Stimulated activated naive B cell treated with anti-CD40 and anti-IgM and Interleukin-4, amounts not matched to agents 10 μg/mL and 1 μg/mL and 100 μg/mL, for 72 hours (primary cell): ENCODE measurements around the gene SPPL2B.
A peak's percentile ranks its signal among the peaks of the same experiment; 100 is the strongest.

ENCODE experiments used
- ATAC-seq, 2 donors: fragments of 150-1000 bp; cut with Tn5 transposase; replicated peaks; 2 replicates each; pipeline ENCODE4 v1.10.0; 2021; ENCODE audit warnings: moderate library complexity in 1 of 2
- DNase-seq: peaks from one replicate; pipeline ENCODE4 v3.0.0; 2021
- H3K27ac Mint-ChIP-seq: one replicate; pipeline ENCODE4 v1.8.0; 2022; ENCODE audit warnings: mild to moderate bottlenecking, mixed read lengths
- H3K27me3 Mint-ChIP-seq, 2 donors: one replicate each; pipeline ENCODE4 v1.8.0; 2022; ENCODE audit warnings: mixed read lengths in 2 of 2
- H3K36me3 Mint-ChIP-seq, 2 donors: one replicate each; pipeline ENCODE4 v1.8.0; 2022; ENCODE audit warnings: mixed read lengths in 2 of 2, mild to moderate bottlenecking in 1 of 2
- H3K4me1 Mint-ChIP-seq, 2 donors: one replicate each; pipeline ENCODE4 v1.8.0; 2022; ENCODE audit warnings: mixed read lengths in 2 of 2, mild to moderate bottlenecking in 1 of 2
- H3K4me3 Mint-ChIP-seq, 2 donors: one replicate each; pipeline ENCODE4 v1.8.0; 2022; ENCODE audit warnings: mild to moderate bottlenecking in 2 of 2, mixed read lengths in 2 of 2, moderate library complexity in 1 of 2
- H3K9me3 Mint-ChIP-seq, 2 donors: one replicate each; pipeline ENCODE4 v1.8.0; 2022; ENCODE audit warnings: mixed read lengths in 2 of 2, mild to moderate bottlenecking in 1 of 2

Gene SPPL2B

DNA sequence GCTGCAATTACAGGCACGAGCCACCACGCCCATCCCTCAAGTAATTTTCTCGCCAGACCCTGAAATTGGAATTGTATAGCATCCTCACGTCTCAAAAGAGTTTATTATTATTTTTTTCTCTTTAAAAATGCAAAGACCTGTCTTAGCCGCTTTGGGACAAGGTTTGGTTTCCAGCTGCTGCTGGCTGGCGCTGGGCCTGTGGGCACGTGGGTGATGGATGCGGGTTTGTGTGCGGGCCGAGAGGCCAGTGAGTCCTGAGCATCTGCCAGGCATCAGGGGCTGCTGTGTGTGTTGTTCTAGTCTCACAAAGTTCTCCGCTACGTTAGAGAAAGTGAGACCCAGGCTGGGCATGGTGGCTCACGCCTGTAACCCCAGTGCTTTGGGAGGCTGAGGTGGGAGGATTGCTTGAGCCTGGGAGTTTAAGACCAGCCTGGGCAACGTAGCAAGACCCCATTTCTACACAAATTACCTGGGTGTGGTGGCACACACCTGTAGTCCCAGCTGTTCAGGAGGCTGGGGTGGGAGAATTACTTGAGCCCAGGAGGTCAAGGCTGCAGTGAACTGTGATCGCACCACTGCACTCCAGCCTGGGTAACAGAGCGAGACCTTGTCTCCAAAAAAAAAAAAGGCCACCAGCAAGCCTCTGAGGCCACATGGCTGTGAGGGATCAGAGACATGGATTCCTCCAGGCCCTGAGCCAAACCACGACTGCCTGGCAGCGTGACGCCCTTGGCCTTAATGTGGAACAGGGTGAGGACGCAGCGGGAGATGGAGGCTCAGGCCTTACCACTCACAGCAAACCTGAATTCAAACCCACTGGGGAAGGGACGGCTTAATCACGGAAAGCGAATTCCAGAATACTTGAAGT, 26.9 kb downstream of the SPPL2B start:
- DNase-seq (no peak), ATAC-seq (no peak)
- Mint-ChIP-seq H3K4me1 (peaks cover 2 to 3% of the 10 kb centered on the region in 2 donors), H3K4me3 (no peak overlapping the region), H3K9me3 (peaks cover 0 to 3% of the 10 kb centered on the region in 2 donors), H3K27ac (no peak overlapping the region), H3K36me3 (peaks cover 10 to 18% of the 10 kb centered on the region in 2 donors), H3K27me3 (peaks cover 2% of the 10 kb centered on the region in 2 donors)

DNA sequence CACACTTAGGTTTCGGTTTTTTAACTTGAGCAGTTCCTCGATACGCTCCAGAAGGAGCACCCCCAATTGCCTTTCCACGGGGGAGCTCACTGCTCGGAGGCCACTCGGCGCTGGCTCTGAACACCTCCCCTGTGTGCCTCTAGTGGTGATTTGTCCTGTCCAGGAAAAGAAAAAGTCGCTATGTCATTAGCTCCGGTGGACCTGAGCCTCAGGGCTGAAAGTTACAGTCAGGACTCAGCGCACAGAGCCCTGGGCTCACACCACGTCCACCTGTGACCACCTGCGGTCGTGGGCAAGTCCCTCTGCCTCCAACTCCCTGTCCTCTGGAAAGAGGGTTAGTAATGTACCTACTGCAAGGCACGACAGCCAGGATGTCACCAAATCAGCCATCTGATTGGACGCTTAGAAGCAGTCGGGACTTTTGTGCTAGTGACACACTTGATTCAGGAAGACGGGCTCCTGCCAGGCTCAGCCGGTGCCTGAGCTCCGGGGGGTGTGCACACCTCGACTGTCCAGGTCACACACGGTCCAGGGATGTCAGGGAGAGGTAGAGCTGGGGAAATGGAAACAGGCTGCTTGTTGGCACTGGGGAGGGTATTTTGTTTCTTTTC, 27.7 kb downstream of the SPPL2B start:
- Mint-ChIP-seq H3K36me3 (peaks cover 10 to 18% of the 10 kb centered on the region in 2 donors), H3K9me3 (peaks cover 0 to 3% of the 10 kb centered on the region in 2 donors), H3K4me3 (no peak overlapping the region), H3K4me1 (peaks cover 6% of the 10 kb centered on the region in 2 donors), H3K27me3 (peaks cover 6 to 7% of the 10 kb centered on the region in 2 donors), H3K27ac (no peak overlapping the region)
- DNase-seq: no peak
- no peak for ATAC-seq

DNA sequence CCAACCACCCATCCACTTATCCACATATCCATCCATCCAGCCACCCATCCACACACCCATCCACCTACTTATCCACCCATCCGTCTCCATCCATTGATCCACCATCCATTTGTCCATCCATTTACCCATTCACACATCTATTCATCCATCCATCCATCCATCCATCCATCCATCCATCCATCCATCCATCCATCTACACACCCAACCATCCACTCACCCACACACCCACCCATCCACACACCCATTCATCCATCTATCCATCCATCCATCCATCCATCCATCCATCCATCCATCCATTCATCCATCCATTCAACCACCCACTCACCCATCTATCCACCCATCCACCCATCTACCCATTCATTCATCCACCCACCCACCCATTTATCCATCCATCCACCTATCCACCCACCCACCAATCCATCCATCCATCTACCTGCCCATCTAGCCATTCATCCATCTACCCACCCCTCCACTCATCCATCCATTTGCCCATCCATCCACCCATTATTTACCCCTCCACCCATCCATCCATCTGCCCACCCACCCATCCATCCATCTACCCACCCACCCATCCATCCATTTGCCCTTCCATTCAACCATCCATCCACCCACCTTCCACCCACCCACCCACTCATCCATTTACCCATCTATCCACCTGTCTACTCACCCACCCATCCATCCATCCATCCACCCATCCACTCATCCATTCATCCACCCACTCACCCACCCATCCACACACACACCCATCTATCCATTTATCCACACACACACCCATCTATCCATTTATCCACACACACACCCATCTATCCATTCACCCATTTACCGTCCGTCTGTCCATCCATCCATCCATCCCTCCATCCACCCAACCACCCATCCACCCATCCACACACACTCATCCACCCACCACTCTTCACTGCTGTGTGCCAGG, 29.1 kb downstream of the SPPL2B start:
- peaks cover 7 to 15% of the 10 kb centered on the region in 2 donors for H3K36me3 Mint-ChIP-seq

DNA sequence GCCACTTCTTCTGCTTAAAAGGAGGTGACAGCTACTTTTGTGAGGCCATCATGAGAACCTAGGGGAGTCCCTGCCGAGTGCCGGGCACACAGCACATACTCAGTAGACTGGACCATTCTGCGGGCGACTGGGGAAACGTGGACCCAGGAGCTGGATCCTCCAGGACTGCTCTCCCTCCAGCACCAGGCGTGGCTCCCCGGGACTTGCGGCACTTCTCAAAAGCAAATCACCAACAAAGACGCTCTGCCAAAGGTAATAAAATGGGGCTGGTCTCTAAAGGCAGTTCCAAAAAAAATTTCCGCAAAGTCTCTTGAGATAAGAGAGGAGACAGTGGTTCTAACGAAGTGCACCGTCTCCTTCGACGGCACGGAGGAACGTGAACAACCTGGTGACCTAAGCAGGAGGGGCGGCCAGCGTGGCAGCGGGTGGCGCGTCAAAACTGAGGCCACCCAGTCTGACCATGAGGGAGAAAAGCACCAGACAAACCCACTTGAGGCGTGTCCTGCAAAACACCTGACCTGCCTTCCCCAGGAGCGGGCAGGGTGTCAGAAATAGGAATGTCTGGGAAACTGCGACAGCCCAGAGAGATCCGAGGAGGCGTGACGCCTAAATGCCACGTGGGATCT, 30.2 kb downstream of the SPPL2B start:
- H3K27me3 Mint-ChIP-seq: peaks cover 6 to 7% of the 10 kb centered on the region in 2 donors
- peaks cover 0 to 3% of the 10 kb centered on the region in 2 donors for H3K9me3 Mint-ChIP-seq
- H3K36me3 Mint-ChIP-seq: peaks cover 2 to 15% of the 10 kb centered on the region in 2 donors
- peaks cover 6% of the 10 kb centered on the region in 2 donors for H3K4me1 Mint-ChIP-seq
- no peak for DNase-seq
- ATAC-seq: no peak
- no peak overlapping the region for H3K4me3 Mint-ChIP-seq
- H3K27ac Mint-ChIP-seq: peak overlapping the region; percentile 56

More for the DNA sequence above, 29.1 kb downstream of the SPPL2B start:
- DNase-seq: no peak
- ATAC-seq: no peak
- Mint-ChIP-seq H3K27me3 (peaks cover 6 to 7% of the 10 kb centered on the region in 2 donors), H3K4me3 (no peak overlapping the region), H3K27ac (no peak overlapping the region), H3K4me1 (peaks cover 6% of the 10 kb centered on the region in 2 donors), H3K9me3 (peaks cover 0 to 3% of the 10 kb centered on the region in 2 donors)

DNA sequence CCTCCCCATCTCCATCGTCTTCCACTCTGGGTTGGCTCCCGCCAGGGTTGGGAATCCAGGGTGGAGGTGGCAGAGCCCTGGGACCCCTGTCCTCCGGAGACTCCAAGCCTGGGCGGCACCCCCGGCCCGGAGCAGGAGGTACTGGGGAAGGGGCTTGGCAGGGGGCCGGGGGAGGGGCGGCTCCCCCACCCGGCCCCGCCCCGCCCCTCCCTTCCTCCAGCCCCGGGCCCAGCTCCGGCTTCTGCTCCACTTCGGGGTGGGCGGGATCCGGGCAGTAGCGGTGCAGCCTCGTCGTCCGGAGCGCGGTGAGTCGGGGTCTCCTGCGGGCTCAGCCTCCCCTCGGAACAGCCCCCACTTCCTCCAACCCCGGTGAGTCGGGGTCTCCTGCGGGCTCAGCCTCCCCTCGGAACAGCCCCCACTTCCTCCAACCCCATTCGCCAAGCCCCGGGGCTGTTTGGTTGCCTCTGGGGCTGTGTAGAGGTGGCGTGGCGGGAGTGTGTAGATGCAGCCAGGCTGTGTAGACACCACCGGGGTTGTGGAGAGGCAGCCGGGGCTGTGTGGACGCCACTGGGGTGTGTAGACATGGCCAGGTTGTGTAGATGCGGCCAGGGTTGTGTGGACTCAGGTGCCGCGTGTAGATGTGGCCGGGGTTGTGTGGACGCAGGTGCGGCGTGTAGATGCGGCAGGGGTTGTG, 31.7 kb downstream of the SPPL2B start, which contains the start of gene TMPRSS9:
Gene TMPRSS9 (plus strand): TSS at position 274 of the 694 bp plus-strand sequence. CDS start 29,521 bp downstream, outside the sequence.
- H3K27ac Mint-ChIP-seq: peak within 1 kb of the TSS; percentile 52
- H3K36me3 Mint-ChIP-seq: peaks cover 2 to 11% of the 10 kb centered on the region in 2 donors
- peaks cover 0 to 3% of the 10 kb centered on the region in 2 donors for H3K9me3 Mint-ChIP-seq
- H3K4me1 Mint-ChIP-seq: peaks cover 6 to 8% of the 10 kb centered on the region in 2 donors
- no peak within 1 kb of the TSS for H3K4me3 Mint-ChIP-seq
- peak; percentile 48 to 51 for ATAC-seq
- H3K27me3 Mint-ChIP-seq: peaks cover 7 to 9% of the 10 kb centered on the region in 2 donors
- DNase-seq: no peak

DNA sequence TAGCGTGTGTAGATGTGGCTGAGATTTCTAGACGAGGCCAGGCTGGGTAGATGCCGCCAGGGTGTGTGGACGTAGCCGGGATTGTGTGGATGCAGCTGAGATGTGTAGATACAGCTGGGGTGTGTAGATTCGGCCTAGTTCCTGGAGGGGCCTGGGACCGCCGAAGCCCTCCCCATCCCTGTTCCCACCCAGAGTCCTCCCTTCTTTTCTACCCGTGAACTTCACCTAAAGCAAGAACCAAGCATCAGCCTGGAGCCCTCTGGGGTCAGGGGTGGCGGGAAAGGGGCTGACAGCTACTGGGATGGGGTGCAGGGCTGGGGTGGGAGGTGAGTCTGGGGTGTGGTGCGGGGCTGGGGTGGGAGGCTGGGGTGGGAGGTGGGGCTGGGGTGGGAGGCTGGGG, 32.3 kb downstream of the SPPL2B start:
- ATAC-seq (no peak), DNase-seq (no peak)
- no peak overlapping the region for H3K4me3 Mint-ChIP-seq
- peaks cover 2 to 11% of the 10 kb centered on the region in 2 donors for H3K36me3 Mint-ChIP-seq
- H3K27ac Mint-ChIP-seq: no peak overlapping the region
- H3K9me3 Mint-ChIP-seq: peaks cover 0 to 3% of the 10 kb centered on the region in 2 donors
- peaks cover 6 to 10% of the 10 kb centered on the region in 2 donors for H3K4me1 Mint-ChIP-seq
- peaks cover 7 to 13% of the 10 kb centered on the region in 2 donors for H3K27me3 Mint-ChIP-seq

DNA sequence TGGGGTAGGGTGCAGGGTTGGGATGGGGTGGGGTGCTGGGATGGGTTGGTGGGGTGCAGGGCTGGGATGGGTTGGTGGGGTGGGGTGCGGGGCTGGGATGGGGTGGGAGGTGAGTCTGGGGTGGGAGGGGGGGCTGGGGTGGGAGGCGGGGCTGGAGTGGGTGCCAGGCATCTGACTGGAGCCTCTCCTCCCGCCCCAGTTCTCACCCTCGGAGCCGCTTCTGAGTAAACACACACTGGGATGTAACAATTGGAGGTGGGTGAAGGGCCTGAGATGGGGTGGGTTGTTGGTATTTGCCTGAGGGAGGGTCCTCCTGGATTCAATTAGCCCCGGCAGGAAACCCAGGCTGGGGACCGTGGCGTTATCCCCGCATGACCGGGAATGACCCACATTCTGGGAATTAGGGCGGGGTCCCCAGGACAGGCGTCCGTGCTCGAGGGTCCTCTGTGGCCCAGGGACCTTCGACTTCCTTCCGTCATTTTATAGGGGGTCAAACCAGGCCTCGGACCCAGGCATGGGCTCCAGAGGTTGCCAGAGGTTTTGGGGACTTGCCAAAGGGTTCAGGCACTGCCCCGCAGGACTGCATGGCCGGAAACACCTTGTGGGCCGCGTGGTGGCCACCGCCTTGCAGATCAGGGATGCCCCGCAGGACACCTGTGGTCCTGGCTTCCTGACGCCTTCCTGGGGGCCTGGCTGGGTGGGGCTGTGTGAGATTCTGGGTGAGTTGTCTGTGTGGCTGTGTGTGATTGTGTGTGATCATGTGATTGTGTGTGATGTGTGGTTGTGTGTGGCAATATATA, 33.0 kb downstream of the SPPL2B start:
- H3K4me3 Mint-ChIP-seq: no peak overlapping the region
- peaks cover 6 to 10% of the 10 kb centered on the region in 2 donors for H3K4me1 Mint-ChIP-seq
- ATAC-seq (no peak), DNase-seq (no peak)
- H3K27ac Mint-ChIP-seq: no peak overlapping the region
- H3K36me3 Mint-ChIP-seq: peaks cover under 1 to 8% of the 10 kb centered on the region in 2 donors
- H3K27me3 Mint-ChIP-seq: peaks cover 7 to 13% of the 10 kb centered on the region in 2 donors
- peaks cover 0 to 3% of the 10 kb centered on the region in 2 donors for H3K9me3 Mint-ChIP-seq

DNA sequence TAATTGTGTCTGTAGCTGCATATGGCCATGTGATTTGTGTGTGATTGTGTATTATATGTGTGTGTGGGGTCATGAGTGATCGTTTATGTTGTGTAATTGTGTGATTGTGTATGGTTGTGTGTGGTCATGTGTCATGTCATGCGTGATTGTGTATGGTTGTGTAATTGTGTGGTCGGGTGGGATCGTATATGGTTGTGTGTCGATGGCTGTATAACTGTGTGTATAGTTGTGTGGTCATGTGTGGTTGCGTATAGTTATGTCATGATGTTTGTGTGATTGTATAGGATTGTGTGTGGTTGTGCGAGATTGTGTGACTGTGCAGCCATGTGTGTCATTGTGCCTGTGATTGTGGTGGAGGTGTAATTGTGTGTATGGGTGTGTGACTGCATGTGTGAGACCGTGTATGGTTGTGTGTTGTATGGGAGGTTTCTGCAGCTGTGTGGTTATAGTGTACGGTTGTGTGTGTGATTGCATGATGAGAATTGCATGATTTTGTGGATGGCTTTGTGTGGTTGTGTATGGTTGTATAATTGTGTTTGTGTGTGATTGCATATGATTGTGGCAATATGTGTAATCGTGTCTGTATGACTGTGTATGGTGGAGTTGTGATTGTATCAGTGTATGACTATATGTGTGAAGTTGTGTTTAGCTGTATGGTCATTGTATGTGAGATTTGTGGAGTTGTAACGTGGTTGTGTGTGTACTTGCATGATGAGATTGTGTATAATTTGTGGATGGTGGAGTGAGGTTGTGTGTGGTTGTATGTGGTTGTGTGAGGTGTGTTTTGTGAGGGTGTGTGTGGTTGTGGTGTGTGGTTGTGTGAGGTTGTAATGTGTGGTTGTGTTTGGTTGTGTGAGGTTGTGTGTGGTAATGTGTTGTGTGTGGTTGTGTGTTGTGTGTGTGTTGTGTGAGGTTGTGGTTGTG, 33.8 kb downstream of the SPPL2B start:
- H3K36me3 Mint-ChIP-seq: peaks cover 0 to 1% of the 10 kb centered on the region in 2 donors
- H3K27me3 Mint-ChIP-seq: peaks cover 7 to 13% of the 10 kb centered on the region in 2 donors
- no peak overlapping the region for H3K4me3 Mint-ChIP-seq
- H3K4me1 Mint-ChIP-seq: peaks cover 6 to 10% of the 10 kb centered on the region in 2 donors
- ATAC-seq (no peak), DNase-seq (no peak)
- H3K27ac Mint-ChIP-seq: no peak overlapping the region
- peaks cover 0 to 3% of the 10 kb centered on the region in 2 donors for H3K9me3 Mint-ChIP-seq

DNA sequence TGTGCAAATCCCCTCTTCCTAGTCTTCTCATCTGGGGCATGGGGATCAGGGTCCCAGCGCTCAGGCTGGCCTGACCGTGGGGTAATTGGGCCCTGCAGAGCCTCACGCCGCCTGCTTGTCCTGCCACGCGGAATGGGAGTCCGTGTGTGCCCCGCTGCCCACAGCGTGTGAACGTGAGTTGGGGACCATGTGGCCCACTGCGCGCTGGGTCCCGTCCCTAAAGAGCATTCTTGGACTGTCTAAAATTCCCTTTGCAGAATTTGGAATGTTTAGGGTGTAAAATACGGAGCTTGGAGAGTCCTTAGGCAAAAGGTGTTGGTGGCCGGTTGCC, 34.5 kb downstream of the SPPL2B start:
- DNase-seq (no peak), ATAC-seq (no peak)
- peaks cover 7 to 13% of the 10 kb centered on the region in 2 donors for H3K27me3 Mint-ChIP-seq
- H3K4me3 Mint-ChIP-seq: no peak overlapping the region
- H3K4me1 Mint-ChIP-seq: peaks cover 6 to 9% of the 10 kb centered on the region in 2 donors
- H3K27ac Mint-ChIP-seq: no peak overlapping the region
- H3K36me3 Mint-ChIP-seq: no peaks in the 10 kb centered on the region
- peaks cover 0 to under 1% of the 10 kb centered on the region in 2 donors for H3K9me3 Mint-ChIP-seq

DNA sequence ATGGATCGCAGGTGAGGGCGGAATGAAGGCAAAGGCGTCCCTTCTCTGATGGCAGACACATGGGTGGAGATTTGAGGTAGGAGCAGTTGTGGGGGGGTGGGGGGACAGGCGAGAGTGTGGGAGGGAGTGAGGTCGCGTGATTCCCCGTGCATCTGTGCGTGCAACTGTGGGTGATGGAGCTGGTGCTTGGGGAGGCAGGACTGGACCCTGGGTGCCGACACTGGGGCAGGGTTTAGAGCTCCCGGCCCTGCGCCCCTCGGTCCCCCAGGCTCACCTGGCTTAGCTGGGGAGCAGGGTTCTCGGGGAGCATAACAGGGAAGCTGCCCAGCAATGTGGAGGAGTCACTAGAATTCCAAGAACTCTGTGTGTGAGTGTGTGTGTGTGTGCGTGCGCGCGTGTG, 34.9 kb downstream of the SPPL2B start:
- ATAC-seq: no peak
- H3K4me1 Mint-ChIP-seq: peaks cover 6 to 10% of the 10 kb centered on the region in 2 donors
- H3K4me3 Mint-ChIP-seq: no peak overlapping the region

DNA sequence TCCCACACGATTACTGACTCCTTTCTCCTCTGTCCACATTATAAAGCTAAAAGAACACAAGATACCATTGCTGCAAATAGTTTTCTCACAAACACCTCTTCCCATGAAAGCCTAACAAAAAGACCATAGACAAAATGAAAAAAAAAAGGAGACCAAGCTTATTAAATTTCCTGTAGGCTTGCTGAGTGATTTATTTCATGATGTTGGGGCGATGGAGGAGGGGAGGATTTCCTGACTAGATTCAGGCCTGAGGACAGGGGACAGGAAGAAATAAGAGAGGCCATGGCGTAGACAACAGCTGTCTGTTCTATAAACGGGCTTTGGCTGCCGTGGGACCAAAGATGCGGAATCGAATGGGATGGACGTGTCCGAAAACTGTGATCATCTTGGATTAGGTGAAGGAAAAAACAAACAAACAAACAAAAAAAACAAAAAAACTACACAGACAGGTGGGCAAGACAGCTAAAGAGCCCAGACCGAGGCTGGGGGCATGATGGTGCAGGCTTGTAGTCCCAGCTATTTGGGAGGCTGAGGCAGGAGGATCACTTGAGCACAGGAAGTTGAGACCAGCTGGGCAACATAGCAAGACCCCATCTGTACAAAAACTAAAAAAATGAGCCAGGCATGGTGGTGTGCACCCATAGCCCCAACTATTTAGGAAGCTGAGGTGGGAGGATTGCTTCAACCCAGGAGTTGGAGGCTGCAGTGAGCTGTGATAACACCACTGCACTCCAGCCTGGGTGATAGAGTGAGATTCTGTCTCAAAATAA, 36.9 kb downstream of the SPPL2B start:
- peaks cover 3 to 4% of the 10 kb centered on the region in 2 donors for H3K36me3 Mint-ChIP-seq
- no peak overlapping the region for H3K4me3 Mint-ChIP-seq
- no peaks in the 10 kb centered on the region for H3K9me3 Mint-ChIP-seq
- peaks cover 4 to 9% of the 10 kb centered on the region in 2 donors for H3K4me1 Mint-ChIP-seq
- no peak overlapping the region for H3K27ac Mint-ChIP-seq
- DNase-seq: no peak
- ATAC-seq: no peak
- peaks cover 11 to 16% of the 10 kb centered on the region in 2 donors for H3K27me3 Mint-ChIP-seq

More for the DNA sequence above, 34.9 kb downstream of the SPPL2B start:
- no peak for DNase-seq
- H3K27ac Mint-ChIP-seq: no peak overlapping the region
- no peaks in the 10 kb centered on the region for H3K9me3 Mint-ChIP-seq
- H3K36me3 Mint-ChIP-seq: peaks cover 3 to 4% of the 10 kb centered on the region in 2 donors
- peaks cover 12 to 17% of the 10 kb centered on the region in 2 donors for H3K27me3 Mint-ChIP-seq
